H1 (cell line): ENCODE measurements around the gene RNF26. TPM values are rescaled to one million over a fixed set of nuclear protein-coding genes. Genes with fewer than 3 reads are reported as not detected.

Experiments
- ASH2L ChIP-seq: fragments of 200-600, 300-600 bp; sonication (generic); IDR thresholded peaks from one replicate; pipeline ENCODE4 v1.7.1; 2017; ENCODE audit warnings: low read length
- CBX8 ChIP-seq: fragments of 300-800, 300-1000 bp; sonication (generic); IDR thresholded peaks from 2 replicates; pipeline ENCODE4 v1.7.1; 2016; ENCODE audit warnings: low read depth, low read length, borderline replicate concordance
- E2F6 ChIP-seq: IDR thresholded peaks from 2 replicates; pipeline ENCODE4 v1.6.1; 2012; ENCODE audit warnings: inconsistent platforms
- HDAC2 ChIP-seq, 2 experiments: fragments of 300-600 bp in 1 of 2; sonication (generic) in 1 of 2; IDR thresholded peaks; 2 replicates each; pipeline ENCODE4 v1.6.1; 2011 to 2012; ENCODE audit warnings: low read depth in 2 of 2, low read length in 2 of 2, mild to moderate bottlenecking in 2 of 2, moderate library complexity in 2 of 2, borderline replicate concordance in 1 of 2, inconsistent platforms in 1 of 2
- HDAC6 ChIP-seq: IDR thresholded peaks from one replicate; pipeline ENCODE4 v1.7.1; 2012; ENCODE audit warnings: low read depth, mild to moderate bottlenecking, inconsistent platforms, low read length, moderate library complexity
- TCF12 ChIP-seq: IDR thresholded peaks from 2 replicates; pipeline ENCODE4 v1.6.1; 2011; ENCODE audit warnings: low read depth, mild to moderate bottlenecking, low read length
- polyA plus RNA-seq, 7 experiments: library from polyadenylated mRNA; depleted of rRNA in 3 of 7; stranded (reverse) in 5 of 7; unstranded in 2 of 7; fragments of >200 nt in 5 of 7; fragments of 200-250 nt in 2 of 7; gene quantifications; 1 replicate in 5 of 7; 2 replicates in 1 of 7; 4 replicates in 1 of 7; pipeline versions ENCODE4 v1.2.1 to v1.2.3, GENCODE V29; 2011 to 2013; ENCODE audit warnings: missing spikeins in 2 of 7, mixed read lengths in 2 of 7
- total RNA-seq: library from RNA; stranded (reverse); fragmentation: NEBNext Ultra II Directional; extraction: Animal tissue kit (Norgen Biotek cat#: 25700); gene quantifications from 2 replicates; pipeline ENCODE4 v1.2.1, GENCODE V29; 2021
- TF ChIP-seq, protein P1 (sequence below): IDR thresholded peaks from 2 replicates; pipeline ENCODE4 v1.6.1; 2011; ENCODE audit warnings: low read depth, mild to moderate bottlenecking, low read length; ENCODE audit not compliant: insufficient read depth
- TF ChIP-seq, protein P2 (sequence below): fragments of 300-600 bp; sonication (generic); IDR thresholded peaks from 2 replicates; pipeline ENCODE4 v1.7.1; 2012; ENCODE audit warnings: low read length, moderate library complexity, mild to moderate bottlenecking, inconsistent platforms; ENCODE audit not compliant: insufficient replicate concordance

RNF26 gene
- total and polyA plus RNA-seq, 2 of the 8 experiments (the other 6 are each of a cell fraction or from before 2014, with no cell fraction given) = 82.7 to 84.0 TPM

GRCh38 chr11:119381181-119381988, 47.1 kb downstream of the RNF26 start, which contains the start of gene USP2 (continued):
- no peak for TF ChIP-seq CBX8
- TF ChIP-seq, protein P1, sequence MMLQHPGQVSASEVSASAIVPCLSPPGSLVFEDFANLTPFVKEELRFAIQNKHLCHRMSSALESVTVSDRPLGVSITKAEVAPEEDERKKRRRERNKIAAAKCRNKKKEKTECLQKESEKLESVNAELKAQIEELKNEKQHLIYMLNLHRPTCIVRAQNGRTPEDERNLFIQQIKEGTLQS = no peak
- TF ChIP-seq, protein P2, sequence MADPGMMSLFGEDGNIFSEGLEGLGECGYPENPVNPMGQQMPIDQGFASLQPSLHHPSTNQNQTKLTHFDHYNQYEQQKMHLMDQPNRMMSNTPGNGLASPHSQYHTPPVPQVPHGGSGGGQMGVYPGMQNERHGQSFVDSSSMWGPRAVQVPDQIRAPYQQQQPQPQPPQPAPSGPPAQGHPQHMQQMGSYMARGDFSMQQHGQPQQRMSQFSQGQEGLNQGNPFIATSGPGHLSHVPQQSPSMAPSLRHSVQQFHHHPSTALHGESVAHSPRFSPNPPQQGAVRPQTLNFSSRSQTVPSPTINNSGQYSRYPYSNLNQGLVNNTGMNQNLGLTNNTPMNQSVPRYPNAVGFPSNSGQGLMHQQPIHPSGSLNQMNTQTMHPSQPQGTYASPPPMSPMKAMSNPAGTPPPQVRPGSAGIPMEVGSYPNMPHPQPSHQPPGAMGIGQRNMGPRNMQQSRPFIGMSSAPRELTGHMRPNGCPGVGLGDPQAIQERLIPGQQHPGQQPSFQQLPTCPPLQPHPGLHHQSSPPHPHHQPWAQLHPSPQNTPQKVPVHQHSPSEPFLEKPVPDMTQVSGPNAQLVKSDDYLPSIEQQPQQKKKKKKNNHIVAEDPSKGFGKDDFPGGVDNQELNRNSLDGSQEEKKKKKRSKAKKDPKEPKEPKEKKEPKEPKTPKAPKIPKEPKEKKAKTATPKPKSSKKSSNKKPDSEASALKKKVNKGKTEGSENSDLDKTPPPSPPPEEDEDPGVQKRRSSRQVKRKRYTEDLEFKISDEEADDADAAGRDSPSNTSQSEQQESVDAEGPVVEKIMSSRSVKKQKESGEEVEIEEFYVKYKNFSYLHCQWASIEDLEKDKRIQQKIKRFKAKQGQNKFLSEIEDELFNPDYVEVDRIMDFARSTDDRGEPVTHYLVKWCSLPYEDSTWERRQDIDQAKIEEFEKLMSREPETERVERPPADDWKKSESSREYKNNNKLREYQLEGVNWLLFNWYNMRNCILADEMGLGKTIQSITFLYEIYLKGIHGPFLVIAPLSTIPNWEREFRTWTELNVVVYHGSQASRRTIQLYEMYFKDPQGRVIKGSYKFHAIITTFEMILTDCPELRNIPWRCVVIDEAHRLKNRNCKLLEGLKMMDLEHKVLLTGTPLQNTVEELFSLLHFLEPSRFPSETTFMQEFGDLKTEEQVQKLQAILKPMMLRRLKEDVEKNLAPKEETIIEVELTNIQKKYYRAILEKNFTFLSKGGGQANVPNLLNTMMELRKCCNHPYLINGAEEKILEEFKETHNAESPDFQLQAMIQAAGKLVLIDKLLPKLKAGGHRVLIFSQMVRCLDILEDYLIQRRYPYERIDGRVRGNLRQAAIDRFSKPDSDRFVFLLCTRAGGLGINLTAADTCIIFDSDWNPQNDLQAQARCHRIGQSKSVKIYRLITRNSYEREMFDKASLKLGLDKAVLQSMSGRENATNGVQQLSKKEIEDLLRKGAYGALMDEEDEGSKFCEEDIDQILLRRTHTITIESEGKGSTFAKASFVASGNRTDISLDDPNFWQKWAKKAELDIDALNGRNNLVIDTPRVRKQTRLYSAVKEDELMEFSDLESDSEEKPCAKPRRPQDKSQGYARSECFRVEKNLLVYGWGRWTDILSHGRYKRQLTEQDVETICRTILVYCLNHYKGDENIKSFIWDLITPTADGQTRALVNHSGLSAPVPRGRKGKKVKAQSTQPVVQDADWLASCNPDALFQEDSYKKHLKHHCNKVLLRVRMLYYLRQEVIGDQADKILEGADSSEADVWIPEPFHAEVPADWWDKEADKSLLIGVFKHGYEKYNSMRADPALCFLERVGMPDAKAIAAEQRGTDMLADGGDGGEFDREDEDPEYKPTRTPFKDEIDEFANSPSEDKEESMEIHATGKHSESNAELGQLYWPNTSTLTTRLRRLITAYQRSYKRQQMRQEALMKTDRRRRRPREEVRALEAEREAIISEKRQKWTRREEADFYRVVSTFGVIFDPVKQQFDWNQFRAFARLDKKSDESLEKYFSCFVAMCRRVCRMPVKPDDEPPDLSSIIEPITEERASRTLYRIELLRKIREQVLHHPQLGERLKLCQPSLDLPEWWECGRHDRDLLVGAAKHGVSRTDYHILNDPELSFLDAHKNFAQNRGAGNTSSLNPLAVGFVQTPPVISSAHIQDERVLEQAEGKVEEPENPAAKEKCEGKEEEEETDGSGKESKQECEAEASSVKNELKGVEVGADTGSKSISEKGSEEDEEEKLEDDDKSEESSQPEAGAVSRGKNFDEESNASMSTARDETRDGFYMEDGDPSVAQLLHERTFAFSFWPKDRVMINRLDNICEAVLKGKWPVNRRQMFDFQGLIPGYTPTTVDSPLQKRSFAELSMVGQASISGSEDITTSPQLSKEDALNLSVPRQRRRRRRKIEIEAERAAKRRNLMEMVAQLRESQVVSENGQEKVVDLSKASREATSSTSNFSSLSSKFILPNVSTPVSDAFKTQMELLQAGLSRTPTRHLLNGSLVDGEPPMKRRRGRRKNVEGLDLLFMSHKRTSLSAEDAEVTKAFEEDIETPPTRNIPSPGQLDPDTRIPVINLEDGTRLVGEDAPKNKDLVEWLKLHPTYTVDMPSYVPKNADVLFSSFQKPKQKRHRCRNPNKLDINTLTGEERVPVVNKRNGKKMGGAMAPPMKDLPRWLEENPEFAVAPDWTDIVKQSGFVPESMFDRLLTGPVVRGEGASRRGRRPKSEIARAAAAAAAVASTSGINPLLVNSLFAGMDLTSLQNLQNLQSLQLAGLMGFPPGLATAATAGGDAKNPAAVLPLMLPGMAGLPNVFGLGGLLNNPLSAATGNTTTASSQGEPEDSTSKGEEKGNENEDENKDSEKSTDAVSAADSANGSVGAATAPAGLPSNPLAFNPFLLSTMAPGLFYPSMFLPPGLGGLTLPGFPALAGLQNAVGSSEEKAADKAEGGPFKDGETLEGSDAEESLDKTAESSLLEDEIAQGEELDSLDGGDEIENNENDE = no peak
- TF ChIP-seq HDAC2 (IDR thresholded peaks at IDR 0.05; ENCODE audit: borderline replicate concordance in 1 of 2, low read depth in 2 of 2, low read length in 2 of 2) = peak; percentile 42 to 87; a peak in 2 of 4 replicates
- TF ChIP-seq ASH2L = no peak
- TF ChIP-seq E2F6 = 0 out of 2 replicates have a peak, but pooled peaks have one; percentile 38
- no peak for TF ChIP-seq HDAC6
- TF ChIP-seq TCF12 = no peak
